IPS-15b (cell line): Measurements from ENCODE around the gene POLD4.
"Not testable (repeated sequence)": the region's sequence is repeated elsewhere in the genome, so short reads cannot be mapped to it uniquely, and the experiment has no call there.

ENCODE experiments used
- H3K27me3 ChIP-seq: one replicate; pipeline ENCODE4 v1.6.1; 2013; ENCODE audit warnings: low read length; ENCODE audit not compliant: control insufficient read depth, insufficient read depth
- H3K36me3 ChIP-seq: one replicate; pipeline ENCODE4 v1.6.1; 2013; ENCODE audit warnings: low read length; ENCODE audit not compliant: control insufficient read depth, insufficient read depth
- H3K4me1 ChIP-seq: one replicate; pipeline ENCODE4 v1.6.1; 2013; ENCODE audit warnings: mild to moderate bottlenecking, low read length; ENCODE audit not compliant: control insufficient read depth, insufficient read depth
- H3K4me3 ChIP-seq: one replicate; pipeline ENCODE4 v1.5.1; 2013; ENCODE audit warnings: low read depth, low read length
- H3K9ac ChIP-seq: one replicate; pipeline ENCODE4 v1.6.1; 2013; ENCODE audit warnings: low read depth, mild to moderate bottlenecking, low read length
- H3K9me3 ChIP-seq: one replicate; pipeline ENCODE4 v1.6.1; 2013; ENCODE audit warnings: mild to moderate bottlenecking, low read length; ENCODE audit not compliant: control insufficient read depth, insufficient read depth

POLD4 gene

GRCh38 chr11:67345247-67345919 lies 8.0 kb downstream of the POLD4 start:
- Histone ChIP-seq H3K36me3 (no peaks in the 10 kb centered on the region), H3K27me3 (no peaks in the 10 kb centered on the region), H3K9ac (no peak overlapping the region), H3K4me1 (no peaks in the 10 kb centered on the region), H3K9me3 (no peaks in the 10 kb centered on the region), H3K4me3 (no peak overlapping the region)

- H3K9ac ChIP-seq, result no peak overlapping the region
- no peak overlapping the region for H3K4me3 ChIP-seq
- H3K36me3 ChIP-seq, result no peaks in the 10 kb centered on the region
- no peaks in the 10 kb centered on the region for H3K9me3 ChIP-seq
- no peaks in the 10 kb centered on the region for H3K4me1 ChIP-seq
- H3K27me3 ChIP-seq, result no peaks in the 10 kb centered on the region
These were observed 9.1 kb downstream of the POLD4 start for GRCh38 chr11:67344264-67344663.

GRCh38 chr11:67337257-67337656 lies 16.1 kb downstream of the POLD4 start:
- no peaks in the 10 kb centered on the region for H3K27me3 ChIP-seq

GRCh38 chr11:67332081-67332691 lies 21.2 kb downstream of the POLD4 start:
- Histone ChIP-seq H3K36me3 (no peaks in the 10 kb centered on the region), H3K4me3 (no peak overlapping the region), H3K9me3 (no peaks in the 10 kb centered on the region), H3K9ac (no peak overlapping the region), H3K4me1 (no peaks in the 10 kb centered on the region), H3K27me3 (no peaks in the 10 kb centered on the region)

More at GRCh38 chr11:67337257-67337656, 16.1 kb downstream of the POLD4 start:
- Histone ChIP-seq H3K4me1 (no peaks in the 10 kb centered on the region), H3K4me3 (no peak overlapping the region), H3K36me3 (no peaks in the 10 kb centered on the region), H3K9ac (no peak overlapping the region), H3K9me3 (no peaks in the 10 kb centered on the region)

- H3K27me3 ChIP-seq, result peaks cover 18% of the 10 kb centered on the region
- no peak overlapping the region for H3K4me3 ChIP-seq
- H3K36me3 ChIP-seq, result no peaks in the 10 kb centered on the region
- H3K9ac ChIP-seq, result no peak overlapping the region
- no peaks in the 10 kb centered on the region for H3K9me3 ChIP-seq
- no peaks in the 10 kb centered on the region for H3K4me1 ChIP-seq
These were observed 29.8 kb downstream of the POLD4 start for GRCh38 chr11:67323526-67323925.

- Histone ChIP-seq H3K9ac (no peak overlapping the region), H3K36me3 (no peaks in the 10 kb centered on the region), H3K27me3 (peaks cover 23% of the 10 kb centered on the region), H3K4me3 (no peak overlapping the region), H3K4me1 (no peaks in the 10 kb centered on the region), H3K9me3 (no peaks in the 10 kb centered on the region)
These were observed 31.3 kb downstream of the POLD4 start for GRCh38 chr11:67322049-67322448.

GRCh38 chr11:67321313-67321871 lies 32.0 kb downstream of the POLD4 start:
- Histone ChIP-seq H3K9ac (no peak overlapping the region), H3K4me1 (no peaks in the 10 kb centered on the region), H3K4me3 (no peak overlapping the region), H3K9me3 (no peaks in the 10 kb centered on the region), H3K27me3 (peaks cover 23% of the 10 kb centered on the region), H3K36me3 (no peaks in the 10 kb centered on the region)

- no peak overlapping the region for H3K9ac ChIP-seq
These were observed 32.7 kb downstream of the POLD4 start for GRCh38 chr11:67320691-67321090.

GRCh38 chr11:67320011-67320410 lies 33.3 kb downstream of the POLD4 start:
- no peaks in the 10 kb centered on the region for H3K4me1 ChIP-seq
- H3K9ac ChIP-seq, result no peak overlapping the region
- H3K36me3 ChIP-seq, result no peaks in the 10 kb centered on the region
- peaks cover 28% of the 10 kb centered on the region for H3K27me3 ChIP-seq
- no peak overlapping the region for H3K4me3 ChIP-seq
- no peaks in the 10 kb centered on the region for H3K9me3 ChIP-seq

More at GRCh38 chr11:67320691-67321090, 32.7 kb downstream of the POLD4 start:
- H3K4me3 ChIP-seq, result no peak overlapping the region
- H3K4me1 ChIP-seq, result no peaks in the 10 kb centered on the region
- H3K27me3 ChIP-seq, result peaks cover 26% of the 10 kb centered on the region
- H3K9me3 ChIP-seq, result no peaks in the 10 kb centered on the region
- no peaks in the 10 kb centered on the region for H3K36me3 ChIP-seq

GRCh38 chr11:67318876-67319275 lies 34.5 kb downstream of the POLD4 start:
- not testable (repeated sequence) for H3K4me1 ChIP-seq, H3K9ac ChIP-seq, H3K36me3 ChIP-seq, H3K9me3 ChIP-seq
- Histone ChIP-seq H3K4me3 (peak overlapping the region; percentile 85), H3K27me3 (peaks cover 28% of the 10 kb centered on the region)

- no peaks in the 10 kb centered on the region for H3K9me3 ChIP-seq
- H3K27me3 ChIP-seq, result peaks cover 28% of the 10 kb centered on the region
- H3K4me3 ChIP-seq, result peak overlapping the region; percentile 85
- no peak overlapping the region for H3K9ac ChIP-seq
- H3K4me1 ChIP-seq, result no peaks in the 10 kb centered on the region
- no peaks in the 10 kb centered on the region for H3K36me3 ChIP-seq
These were observed 35.3 kb downstream of the POLD4 start for GRCh38 chr11:67317888-67318555.
